GM20000 (cell line): ENCODE results near the gene EWSR1.
A peak's percentile ranks its signal among the peaks of the same experiment; 100 is the strongest.

Experiments
- DNase-seq: peaks from one replicate; pipeline ENCODE4 v3.0.0; 2012; ENCODE audit warnings: low spot score
- CTCF ChIP-seq: IDR thresholded peaks from 2 replicates; pipeline ENCODE4 v1.5.1; 2012; ENCODE audit warnings: mild to moderate bottlenecking, control low read depth; ENCODE audit errors: extremely low read depth, missing control alignments

The EWSR1 gene

DNA sequence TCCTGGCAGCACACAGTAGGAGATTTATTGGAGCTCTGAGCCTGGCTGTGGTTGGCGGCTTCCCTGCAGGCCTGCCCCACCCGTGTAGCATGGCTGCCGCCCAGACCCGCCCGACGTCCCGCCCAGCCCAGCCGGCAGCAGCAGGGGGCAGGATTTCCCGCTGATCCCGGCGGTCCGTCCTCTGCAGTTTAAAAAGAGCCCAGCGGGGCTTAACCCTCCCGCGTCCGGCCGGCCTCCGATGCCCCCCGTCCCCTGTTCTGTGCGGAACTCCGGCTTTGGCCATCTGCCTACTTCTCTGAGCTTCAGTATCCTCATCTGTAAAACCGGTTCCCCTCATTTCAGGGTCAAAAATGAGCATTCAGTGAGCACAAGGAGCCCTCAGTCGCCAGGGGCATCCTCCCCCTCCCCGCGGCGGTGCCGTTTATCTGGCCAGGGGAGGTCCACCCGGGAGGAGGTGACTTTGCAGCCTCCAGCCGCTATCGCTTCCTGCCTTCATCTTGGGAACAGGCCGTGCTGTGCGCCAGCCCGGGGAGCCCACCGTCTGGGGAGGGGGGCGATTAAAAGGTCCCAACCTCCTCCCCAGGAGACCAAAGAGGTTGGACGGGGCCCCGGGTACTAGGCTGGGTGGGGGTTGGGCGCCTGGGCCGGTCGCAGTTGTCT, 38.2 kb downstream of the EWSR1 start, which contains the start of gene GAS2L1:
Gene GAS2L1, plus strand, starts transcription at position 476 of the 660 bp plus-strand sequence. CDS start 1,456 bp downstream, outside the sequence.
- peak; percentile 78 for DNase-seq
- no peak for TF ChIP-seq CTCF

GRCh38 chr22:29306835-29307595, 38.9 kb downstream of the EWSR1 start:
- DNase-seq: peak; percentile 62
- TF ChIP-seq CTCF: no peak

DNA sequence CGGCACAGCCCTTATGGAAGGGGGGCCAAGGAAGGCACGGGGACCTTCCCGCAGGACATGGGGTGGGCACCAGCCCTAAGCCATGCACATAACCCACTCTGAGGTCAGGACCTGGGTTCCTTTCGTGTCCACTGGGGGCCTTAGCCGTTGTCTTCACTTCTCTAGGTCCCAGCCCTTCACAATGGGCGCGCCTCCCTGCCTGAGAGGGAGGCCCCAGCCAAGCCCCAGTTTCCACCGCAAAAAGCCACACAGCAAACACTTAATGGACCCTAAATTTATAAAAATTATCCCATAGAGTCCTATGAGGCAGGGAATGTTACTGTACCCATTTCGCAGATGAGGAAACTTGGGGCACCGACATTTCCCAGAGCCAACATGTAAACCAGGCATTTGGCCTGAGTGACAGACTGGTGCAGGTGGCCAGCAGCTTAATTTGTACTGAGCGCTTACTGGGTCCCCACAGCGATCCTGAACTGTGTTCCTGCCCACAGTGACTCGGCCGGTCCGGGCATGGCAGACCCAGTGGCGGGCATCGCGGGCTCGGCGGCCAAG, 39.6 kb downstream of the EWSR1 start:
- peak; percentile 48 for DNase-seq
- TF ChIP-seq CTCF: no peak

- DNase-seq: peak; percentile 26
- TF ChIP-seq CTCF: no peak
These were observed 40.2 kb downstream of the EWSR1 start for GRCh38 chr22:29308148-29308790.

- no peak for TF ChIP-seq CTCF
- DNase-seq: peak; percentile 50
These were observed 40.8 kb downstream of the EWSR1 start for GRCh38 chr22:29308791-29309262.

DNA sequence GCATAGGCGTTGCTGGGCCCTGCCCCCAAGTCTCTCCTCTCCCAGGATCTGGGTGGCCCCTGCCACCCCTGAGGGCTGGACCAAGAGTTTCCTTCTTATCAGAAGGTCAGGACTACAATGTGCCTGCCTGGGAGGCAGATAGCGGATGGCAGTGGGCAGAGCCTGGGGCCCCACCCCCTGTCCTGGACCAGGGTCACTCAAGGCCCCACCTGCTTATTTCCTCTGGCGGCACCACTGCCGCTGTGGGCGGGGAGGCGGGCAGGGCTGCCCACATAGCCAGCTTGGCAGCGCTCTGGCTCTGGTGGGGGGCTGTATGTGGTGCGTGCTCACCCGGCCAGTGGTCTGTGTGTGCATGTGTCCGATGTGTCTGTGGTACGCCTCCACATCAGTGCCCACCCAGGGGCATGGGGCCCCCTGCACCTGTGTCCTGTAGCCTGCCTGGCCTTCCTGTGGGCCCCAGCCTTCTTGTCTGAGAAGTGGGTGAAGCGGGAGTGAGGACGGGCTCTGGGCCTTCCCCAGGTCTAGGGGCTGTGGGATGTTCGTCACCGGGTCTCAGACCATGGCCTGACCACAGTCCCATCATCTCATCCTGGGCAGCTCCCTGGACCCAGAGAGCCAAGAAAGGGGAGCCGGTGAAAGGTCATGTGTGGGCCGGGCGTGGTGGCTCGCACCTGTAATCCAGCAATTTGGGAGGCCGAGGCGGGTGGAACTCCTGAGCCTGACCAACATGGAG, 41.4 kb downstream of the EWSR1 start:
- peak; percentile 38 for DNase-seq
- no peak for TF ChIP-seq CTCF
